Progenitor cell of endocrine pancreas (in vitro differentiated cells): ENCODE data around the gene USP10. TPM values are rescaled to one million over a fixed set of nuclear protein-coding genes. Genes with fewer than 3 reads are reported as not detected.

Source experiments
- DNase-seq: peaks from one replicate; pipeline ENCODE4 v3.0.0; 2021; ENCODE audit warnings: low spot score; ENCODE audit not compliant: unreplicated experiment
- H3K27ac Mint-ChIP-seq: 2 replicates; pipeline ENCODE4 v1.8.0; 2021; ENCODE audit warnings: mild to moderate bottlenecking, moderate library complexity, mixed read lengths
- H3K27me3 Mint-ChIP-seq: 2 replicates; pipeline ENCODE4 v1.8.0; 2021; ENCODE audit warnings: mixed read lengths
- H3K36me3 Mint-ChIP-seq: 2 replicates; pipeline ENCODE4 v1.8.0; 2022; ENCODE audit warnings: mixed read lengths; ENCODE audit not compliant: insufficient read depth
- H3K4me1 Mint-ChIP-seq: 2 replicates; pipeline ENCODE4 v1.8.0; 2021; ENCODE audit warnings: low read depth, mixed read lengths
- H3K4me3 Mint-ChIP-seq: 2 replicates; pipeline ENCODE4 v1.8.0; 2021; ENCODE audit warnings: low read depth, mild to moderate bottlenecking, moderate library complexity, mixed read lengths
- H3K9me3 Mint-ChIP-seq: 2 replicates; pipeline ENCODE4 v1.8.0; 2021; ENCODE audit warnings: low read depth, mixed read lengths
- total RNA-seq: library from RNA; stranded (reverse); gene quantifications from 2 replicates; pipeline ENCODE4 v1.2.1, GENCODE V29; 2021
- TF ChIP-seq, protein P1 (sequence below): fragments of 200-600 bp; sonication (generic); IDR thresholded peaks from one replicate; pipeline ENCODE4 v1.5.0; 2021; ENCODE audit warnings: antibody characterized with exemption, mild to moderate bottlenecking; ENCODE audit not compliant: unreplicated experiment

USP10 gene
- total RNA-seq, 1 donor from 2014 or later, result 139 TPM

DNA sequence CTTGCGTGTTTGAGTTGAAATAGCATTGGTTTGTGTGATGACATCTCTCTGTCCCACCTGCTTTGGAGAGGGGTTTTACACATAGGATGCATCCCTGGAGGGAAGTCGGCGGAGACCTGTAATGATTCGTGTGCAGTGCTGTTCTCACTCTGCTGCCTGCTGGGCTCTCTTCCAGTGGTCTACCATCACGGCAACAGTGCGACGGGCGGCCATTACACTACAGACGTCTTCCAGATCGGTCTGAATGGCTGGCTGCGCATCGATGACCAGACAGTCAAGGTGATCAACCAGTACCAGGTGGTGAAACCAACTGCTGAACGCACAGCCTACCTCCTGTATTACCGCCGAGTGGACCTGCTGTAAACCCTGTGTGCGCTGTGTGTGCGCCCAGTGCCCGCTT is 78.9 kb downstream of the USP10 start:
- Mint-ChIP-seq H3K4me3 (no peak overlapping the region), H3K9me3 (no peaks in the 10 kb centered on the region), H3K4me1 (no peaks in the 10 kb centered on the region), H3K27ac (no peak overlapping the region), H3K27me3 (no peaks in the 10 kb centered on the region), H3K36me3 (peaks cover 34% of the 10 kb centered on the region)
- no peak for DNase-seq
- TF ChIP-seq, protein P1, sequence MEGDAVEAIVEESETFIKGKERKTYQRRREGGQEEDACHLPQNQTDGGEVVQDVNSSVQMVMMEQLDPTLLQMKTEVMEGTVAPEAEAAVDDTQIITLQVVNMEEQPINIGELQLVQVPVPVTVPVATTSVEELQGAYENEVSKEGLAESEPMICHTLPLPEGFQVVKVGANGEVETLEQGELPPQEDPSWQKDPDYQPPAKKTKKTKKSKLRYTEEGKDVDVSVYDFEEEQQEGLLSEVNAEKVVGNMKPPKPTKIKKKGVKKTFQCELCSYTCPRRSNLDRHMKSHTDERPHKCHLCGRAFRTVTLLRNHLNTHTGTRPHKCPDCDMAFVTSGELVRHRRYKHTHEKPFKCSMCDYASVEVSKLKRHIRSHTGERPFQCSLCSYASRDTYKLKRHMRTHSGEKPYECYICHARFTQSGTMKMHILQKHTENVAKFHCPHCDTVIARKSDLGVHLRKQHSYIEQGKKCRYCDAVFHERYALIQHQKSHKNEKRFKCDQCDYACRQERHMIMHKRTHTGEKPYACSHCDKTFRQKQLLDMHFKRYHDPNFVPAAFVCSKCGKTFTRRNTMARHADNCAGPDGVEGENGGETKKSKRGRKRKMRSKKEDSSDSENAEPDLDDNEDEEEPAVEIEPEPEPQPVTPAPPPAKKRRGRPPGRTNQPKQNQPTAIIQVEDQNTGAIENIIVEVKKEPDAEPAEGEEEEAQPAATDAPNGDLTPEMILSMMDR, result no peak

DNA sequence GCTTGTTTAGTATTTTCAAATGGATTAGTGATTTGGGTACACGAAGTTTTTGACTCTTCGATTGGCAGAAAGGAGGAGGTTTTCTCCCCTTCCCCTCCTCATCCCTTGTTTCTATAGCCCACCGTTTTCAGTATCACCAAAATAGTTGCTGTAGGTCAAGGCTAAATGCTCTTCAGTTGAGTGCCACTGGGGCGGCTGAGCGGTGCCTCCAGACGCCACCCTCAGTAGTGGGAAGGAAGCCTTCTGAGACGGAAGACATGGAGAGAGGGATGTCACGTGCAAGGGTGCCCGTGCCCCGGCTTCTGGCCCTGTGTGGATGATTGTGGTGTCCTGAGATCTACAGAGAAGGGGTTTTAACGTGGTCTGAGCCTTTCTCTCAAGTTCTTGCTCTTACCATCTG is 80.3 kb downstream of the USP10 start:
- TF ChIP-seq, protein P1, result no peak

DNA sequence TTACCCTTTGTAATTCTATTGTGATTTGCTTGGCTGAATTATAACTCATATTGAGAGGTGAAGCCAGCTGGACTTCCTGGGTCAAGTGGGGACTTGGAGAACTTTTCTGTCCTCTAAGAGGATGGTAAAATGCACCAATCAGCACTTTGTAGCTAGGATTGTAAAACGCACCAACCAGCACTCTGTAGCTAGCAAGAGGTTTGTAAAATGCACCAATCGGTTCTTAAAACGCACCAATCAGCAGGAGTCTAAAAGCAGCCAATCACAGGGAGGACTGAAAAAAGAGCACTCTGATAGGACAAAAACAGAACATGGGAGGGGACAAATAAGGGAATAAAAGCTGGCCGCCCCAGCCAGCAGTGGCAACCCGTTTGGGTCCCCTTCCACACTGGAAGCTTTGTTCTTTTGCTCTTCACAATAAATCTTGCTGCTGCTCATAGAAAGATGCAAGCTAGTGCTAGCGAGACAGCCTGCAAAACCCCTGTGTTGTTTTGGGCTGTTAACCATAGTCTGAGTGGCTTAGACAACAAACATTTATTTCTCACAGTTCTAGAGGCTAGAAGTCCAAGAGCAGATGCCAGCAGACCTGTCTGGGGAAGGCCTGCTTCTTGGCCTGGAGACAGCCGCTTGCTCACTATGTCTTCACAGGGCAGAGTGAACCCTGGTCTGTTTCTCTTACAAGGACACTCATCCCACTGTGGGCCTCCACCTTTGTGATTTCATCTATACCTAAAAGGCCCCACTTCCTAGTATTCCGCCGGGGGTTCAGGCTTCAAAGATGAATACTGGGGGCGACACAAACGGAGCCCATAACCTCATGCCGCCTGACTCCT is 81.0 kb downstream of the USP10 start:
- Mint-ChIP-seq H3K4me3 (no peak overlapping the region), H3K9me3 (no peaks in the 10 kb centered on the region), H3K36me3 (peaks cover 27% of the 10 kb centered on the region), H3K27ac (no peak overlapping the region), H3K4me1 (no peaks in the 10 kb centered on the region), H3K27me3 (no peaks in the 10 kb centered on the region)
- TF ChIP-seq, protein P1, result no peak
- no peak for DNase-seq

More for the DNA sequence above, 80.3 kb downstream of the USP10 start:
- Mint-ChIP-seq H3K36me3 (peaks cover 29% of the 10 kb centered on the region), H3K4me3 (no peak overlapping the region), H3K27me3 (no peaks in the 10 kb centered on the region), H3K9me3 (no peaks in the 10 kb centered on the region), H3K27ac (no peak overlapping the region), H3K4me1 (no peaks in the 10 kb centered on the region)
- no peak for DNase-seq

DNA sequence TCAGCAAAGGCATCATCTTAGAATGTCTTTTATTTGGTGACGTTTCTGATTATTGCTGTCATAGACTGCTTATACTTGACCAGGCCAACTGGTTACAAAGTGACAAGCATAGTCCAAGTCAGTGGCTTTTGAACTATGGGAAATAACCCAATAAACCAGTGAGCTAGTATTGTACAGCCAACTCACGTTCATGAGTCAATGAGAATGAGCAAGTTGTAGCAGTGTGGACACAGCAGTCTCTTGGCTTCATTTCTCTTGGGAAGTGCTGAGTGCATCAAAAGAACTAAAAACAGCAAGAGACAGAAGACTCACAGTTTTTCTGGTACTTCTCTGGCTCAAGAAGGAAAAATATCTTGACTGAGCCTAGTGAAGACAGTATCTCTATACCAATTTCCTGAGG is 83.0 kb downstream of the USP10 start:
- no peaks in the 10 kb centered on the region for H3K4me1 Mint-ChIP-seq
- H3K36me3 Mint-ChIP-seq, result peaks cover 22% of the 10 kb centered on the region
- DNase-seq, result no peak
- no peaks in the 10 kb centered on the region for H3K27me3 Mint-ChIP-seq
- H3K4me3 Mint-ChIP-seq, result no peak overlapping the region
- TF ChIP-seq, protein P1, result no peak
- no peaks in the 10 kb centered on the region for H3K9me3 Mint-ChIP-seq
- no peak overlapping the region for H3K27ac Mint-ChIP-seq

DNA sequence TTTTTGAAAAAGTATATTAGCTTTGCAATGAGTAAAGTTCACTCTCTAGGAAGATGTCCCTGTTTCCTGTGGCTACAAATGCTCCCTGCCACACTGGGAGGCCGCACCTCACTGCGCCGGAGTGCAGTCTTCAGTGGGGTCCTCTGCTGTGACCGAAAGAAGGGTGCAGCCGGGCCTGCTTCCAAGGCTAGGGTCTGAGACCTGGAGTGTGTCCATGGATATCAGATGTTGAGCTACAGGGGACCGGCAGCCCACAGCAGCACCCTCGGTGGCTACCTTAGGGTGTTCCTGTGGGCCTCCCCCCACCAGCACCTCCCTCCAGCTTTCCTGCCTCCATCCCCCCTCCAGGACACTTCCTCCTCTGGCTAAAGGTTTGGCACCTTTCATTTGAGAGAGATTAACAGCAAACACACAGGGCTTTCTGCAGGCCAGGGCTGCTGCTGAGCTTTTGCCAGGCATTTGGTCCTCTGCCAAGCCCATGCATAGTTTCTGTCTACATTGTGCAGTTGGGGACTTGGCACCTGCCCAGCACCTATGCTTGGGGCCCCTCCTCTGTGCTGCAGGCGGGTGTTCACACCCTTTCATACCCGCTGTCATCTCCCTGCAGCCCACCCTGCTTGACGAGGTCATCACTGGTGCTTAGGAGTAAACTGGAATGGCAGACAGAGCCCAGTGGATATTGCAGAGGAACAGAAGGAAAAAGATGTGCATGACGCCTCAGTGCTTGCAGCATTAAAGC is 86.2 kb downstream of the USP10 start:
- Mint-ChIP-seq H3K27ac (no peak overlapping the region), H3K9me3 (no peaks in the 10 kb centered on the region), H3K4me3 (no peak overlapping the region), H3K36me3 (no peaks in the 10 kb centered on the region), H3K4me1 (no peaks in the 10 kb centered on the region), H3K27me3 (no peaks in the 10 kb centered on the region)
- TF ChIP-seq, protein P1, result no peak
- no peak for DNase-seq
